ENCODE results near the gene ZNF669.

- TF ChIP-seq, protein P1, sequence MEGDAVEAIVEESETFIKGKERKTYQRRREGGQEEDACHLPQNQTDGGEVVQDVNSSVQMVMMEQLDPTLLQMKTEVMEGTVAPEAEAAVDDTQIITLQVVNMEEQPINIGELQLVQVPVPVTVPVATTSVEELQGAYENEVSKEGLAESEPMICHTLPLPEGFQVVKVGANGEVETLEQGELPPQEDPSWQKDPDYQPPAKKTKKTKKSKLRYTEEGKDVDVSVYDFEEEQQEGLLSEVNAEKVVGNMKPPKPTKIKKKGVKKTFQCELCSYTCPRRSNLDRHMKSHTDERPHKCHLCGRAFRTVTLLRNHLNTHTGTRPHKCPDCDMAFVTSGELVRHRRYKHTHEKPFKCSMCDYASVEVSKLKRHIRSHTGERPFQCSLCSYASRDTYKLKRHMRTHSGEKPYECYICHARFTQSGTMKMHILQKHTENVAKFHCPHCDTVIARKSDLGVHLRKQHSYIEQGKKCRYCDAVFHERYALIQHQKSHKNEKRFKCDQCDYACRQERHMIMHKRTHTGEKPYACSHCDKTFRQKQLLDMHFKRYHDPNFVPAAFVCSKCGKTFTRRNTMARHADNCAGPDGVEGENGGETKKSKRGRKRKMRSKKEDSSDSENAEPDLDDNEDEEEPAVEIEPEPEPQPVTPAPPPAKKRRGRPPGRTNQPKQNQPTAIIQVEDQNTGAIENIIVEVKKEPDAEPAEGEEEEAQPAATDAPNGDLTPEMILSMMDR (tag by site-specific recombination; IDR thresholded peaks at IDR 0.05) = no peak
- TF ChIP-seq HOXA7 (CRISPR knock-in tag; IDR thresholded peaks at IDR 0.05; ENCODE audit: borderline replicate concordance) = no peak
- no peak for TF ChIP-seq ZIC2 (tag by site-specific recombination; IDR thresholded peaks at IDR 0.05)
- TF ChIP-seq ZNF785 (tag by site-specific recombination; IDR thresholded peaks at IDR 0.05) = no peak
- no peak for TF ChIP-seq ZBTB21 (tag by site-specific recombination; IDR thresholded peaks at IDR 0.05)
- TF ChIP-seq ZNF202 (tag by site-specific recombination; IDR thresholded peaks at IDR 0.05; ENCODE audit: borderline replicate concordance) = no peak
Observed at GRCh38 chr1:247077876-247078257, 26.3 kb downstream of the ZNF669 start.
